H1 (cell line): Measurements from ENCODE around the gene CHSY1. TPM values are rescaled to one million over a fixed set of nuclear protein-coding genes. Genes with fewer than 3 reads are reported as not detected.

ENCODE experiments used
- CTCF ChIA-PET: fragments of 300-600 bp; sonication (Branson Sonifier 250); formaldehyde crosslinking; loops from one replicate; lab custom pipeline; 2021; ENCODE audit not compliant: partially characterized antibody; lab: Charles Lee
- POLR2A ChIA-PET: fragments of 300-600 bp; sonication (Branson Sonifier 250); formaldehyde crosslinking; loops from one replicate; lab custom pipeline; 2021; ENCODE audit warnings: inconsistent platforms; ENCODE audit not compliant: partially characterized antibody; lab: Charles Lee
- DNase-seq, 2 experiments: peaks; one replicate each; pipeline versions ENCODE4 v3.0.0 to v3.0.0-alpha.2; 2010 to 2022; ENCODE audit warnings: low spot score in 2 of 2, low read depth in 1 of 2, mixed read lengths in 1 of 2
- FAIRE-seq: peaks from 2 replicates; lab custom pipeline; 2011; peaks lifted over from hg19 to GRCh38; lab: Jason Lieb, UNC
- H2AFZ ChIP-seq: 2 replicates; pipeline ENCODE4 v1.8.1; 2012; ENCODE audit warnings: low read length, inconsistent platforms
- H2AK5ac ChIP-seq: 2 replicates; pipeline ENCODE4 v1.6.1; 2013; ENCODE audit warnings: low read depth, low read length
- H2BK120ac ChIP-seq: replicated peaks from 2 replicates; pipeline ENCODE3; 2013; ENCODE audit warnings: low read depth, low read length, inconsistent platforms
- H2BK12ac ChIP-seq: 2 replicates; pipeline ENCODE4 v1.6.1; 2013; ENCODE audit warnings: low read depth, low read length
- H2BK15ac ChIP-seq: 2 replicates; pipeline ENCODE4 v1.6.1; 2013; ENCODE audit warnings: low read length
- H2BK20ac ChIP-seq: 2 replicates; pipeline ENCODE4 v1.6.1; 2013; ENCODE audit warnings: low read length
- H2BK5ac ChIP-seq: 2 replicates; pipeline ENCODE4 v1.6.1; 2013; ENCODE audit warnings: low read depth, low read length
- H3K14ac ChIP-seq: 2 replicates; pipeline ENCODE4 v1.6.1; 2013; ENCODE audit warnings: inconsistent platforms; ENCODE audit not compliant: insufficient read length
- H3K18ac ChIP-seq: 2 replicates; pipeline ENCODE4 v1.6.1; 2013; ENCODE audit warnings: low read length; ENCODE audit errors: extremely low read depth
- H3K23ac ChIP-seq: 2 replicates; pipeline ENCODE4 v1.6.1; 2013; ENCODE audit warnings: inconsistent platforms; ENCODE audit not compliant: insufficient read length
- H3K23me2 ChIP-seq: 2 replicates; pipeline ENCODE4 v1.6.1; 2013; ENCODE audit warnings: low read depth, low read length
- H3K27ac ChIP-seq: 2 replicates; pipeline ENCODE4 v1.6.1; 2011; ENCODE audit warnings: low read depth, low read length, inconsistent platforms
- H3K27me3 ChIP-seq, 4 experiments: replicated peaks in 1 of 4; 1 replicate in 1 of 4; 2 replicates in 3 of 4; pipeline versions ENCODE4 v1.6.1 to v1.8.1; 2011 to 2013; ENCODE audit warnings: low read length in 3 of 4, mild to moderate bottlenecking in 3 of 4, inconsistent platforms in 2 of 4, mixed read lengths in 2 of 4, moderate library complexity in 1 of 4; ENCODE audit not compliant: control insufficient read depth in 3 of 4, insufficient read depth in 3 of 4; ENCODE audit errors: extremely low read depth in 1 of 4
- H3K36me3 ChIP-seq, 4 experiments: 2 replicates each; pipeline versions ENCODE4 v1.6.1 to v1.8.1; 2011 to 2013; ENCODE audit warnings: mild to moderate bottlenecking in 4 of 4, low read length in 3 of 4, moderate library complexity in 2 of 4, control low read depth in 1 of 4, inconsistent platforms in 1 of 4; ENCODE audit not compliant: insufficient read depth in 4 of 4, control insufficient read depth in 2 of 4
- H3K4ac ChIP-seq: replicated peaks from 2 replicates; pipeline ENCODE3; 2013; ENCODE audit warnings: low read length, low read depth, mixed read lengths, inconsistent platforms; ENCODE audit not compliant: insufficient read length
- H3K4me1 ChIP-seq, 4 experiments: replicated peaks in 1 of 4; 1 replicate in 1 of 4; 2 replicates in 3 of 4; pipeline versions ENCODE4 v1.6.1 to v1.8.1; 2011 to 2013; ENCODE audit warnings: low read length in 3 of 4, inconsistent platforms in 2 of 4, mixed read lengths in 1 of 4; ENCODE audit not compliant: insufficient read depth in 4 of 4, control insufficient read depth in 3 of 4
- H3K4me2 ChIP-seq, 2 experiments: 2 replicates each; pipeline versions ENCODE4 v1.6.1 to v1.8.1; 2011 to 2013; ENCODE audit warnings: low read depth in 2 of 2, low read length in 2 of 2, control low read depth in 1 of 2, inconsistent platforms in 1 of 2, mild to moderate bottlenecking in 1 of 2; ENCODE audit not compliant: insufficient read depth in 1 of 2
- H3K4me3 ChIP-seq, 4 experiments: fragments of 200-600, 300-600 bp in 1 of 4; sonication (generic), shearing (Covaris generic), sonication (Bioruptor Twin) in 1 of 4; 2 replicates each; pipeline versions ENCODE4 v1.5.1 to v1.8.1; 2011 to 2016; ENCODE audit warnings: low read length in 4 of 4, low read depth in 3 of 4, control low read depth in 2 of 4, inconsistent platforms in 2 of 4, mild to moderate bottlenecking in 2 of 4, mixed read lengths in 1 of 4, moderate library complexity in 1 of 4; ENCODE audit not compliant: insufficient read depth in 2 of 4; ENCODE audit errors: extremely low read depth in 1 of 4
- H3K56ac ChIP-seq: replicated peaks from 2 replicates; pipeline ENCODE3; 2013; ENCODE audit warnings: low read depth, mild to moderate bottlenecking, mixed read lengths, low read length, inconsistent platforms; ENCODE audit not compliant: insufficient read length
- H3K79me1 ChIP-seq: 2 replicates; pipeline ENCODE4 v1.6.1; 2013; ENCODE audit warnings: low read depth, low read length, control low read depth
- H3K79me2 ChIP-seq, 2 experiments: 2 replicates each; pipeline versions ENCODE4 v1.6.1 to v1.8.1; 2012 to 2013; ENCODE audit warnings: low read length in 2 of 2, mild to moderate bottlenecking in 2 of 2, inconsistent platforms in 1 of 2; ENCODE audit not compliant: insufficient read depth in 2 of 2, control insufficient read depth in 1 of 2
- H3K9ac ChIP-seq, 4 experiments: replicated peaks in 1 of 4; 1 replicate in 1 of 4; 2 replicates in 3 of 4; pipeline versions ENCODE4 v1.6.1 to v1.8.1; 2011 to 2013; ENCODE audit warnings: low read depth in 3 of 4, low read length in 3 of 4, control low read depth in 2 of 4, mild to moderate bottlenecking in 2 of 4, moderate library complexity in 2 of 4, inconsistent platforms in 1 of 4; ENCODE audit errors: extremely low read depth in 1 of 4
- H3K9me3 ChIP-seq, 2 experiments: 2 replicates each; pipeline versions ENCODE4 v1.6.1 to v1.8.1; 2012 to 2013; ENCODE audit warnings: mild to moderate bottlenecking in 2 of 2, moderate library complexity in 2 of 2, control low read depth in 1 of 2, inconsistent platforms in 1 of 2, low read depth in 1 of 2, low read length in 1 of 2, mixed read lengths in 1 of 2; ENCODE audit not compliant: insufficient read depth in 2 of 2
- H4K20me1 ChIP-seq, 2 experiments: replicated peaks in 1 of 2; 2 replicates each; pipeline versions ENCODE3 to v1.8.1; 2011 to 2013; ENCODE audit warnings: inconsistent platforms in 2 of 2, low read length in 2 of 2, mild to moderate bottlenecking in 1 of 2; ENCODE audit not compliant: insufficient read depth in 2 of 2, control insufficient read depth in 1 of 2
- H4K5ac ChIP-seq: 2 replicates; pipeline ENCODE4 v1.6.1; 2013; ENCODE audit warnings: low read length, low read depth, mixed read lengths, inconsistent platforms; ENCODE audit not compliant: insufficient read length
- H4K8ac ChIP-seq: 2 replicates; pipeline ENCODE4 v1.8.0; 2013; ENCODE audit warnings: mild to moderate bottlenecking, moderate library complexity, low read length, inconsistent platforms; ENCODE audit not compliant: insufficient read depth; ENCODE audit errors: extremely low read depth
- H4K91ac ChIP-seq: replicated peaks from 2 replicates; pipeline ENCODE3; 2013; ENCODE audit warnings: low read length, mixed read lengths, inconsistent platforms; ENCODE audit not compliant: insufficient read length
- CREB1 ChIP-seq: IDR thresholded peaks from 2 replicates; pipeline ENCODE4 v1.6.1; 2012; ENCODE audit warnings: inconsistent platforms
- CTBP2 ChIP-seq: IDR thresholded peaks from 2 replicates; pipeline ENCODE4 v1.7.0; 2011; ENCODE audit warnings: borderline replicate concordance, mild to moderate bottlenecking, moderate library complexity, mixed read lengths, low read length; ENCODE audit not compliant: insufficient read depth, insufficient read length
- RAD21 ChIP-seq, 2 experiments: IDR thresholded peaks in 1 of 2; conservative IDR thresholded peaks in 1 of 2; 2 replicates each; pipeline ENCODE4 v1.6.1; 2011; ENCODE audit warnings: low read depth in 2 of 2, low read length in 2 of 2, improper control_type of control experiment in 1 of 2, inconsistent platforms in 1 of 2, mild to moderate bottlenecking in 1 of 2, moderate library complexity in 1 of 2
- RXRA ChIP-seq: IDR thresholded peaks from 2 replicates; pipeline ENCODE4 v1.6.1; 2011; ENCODE audit warnings: low read depth, mild to moderate bottlenecking, low read length, moderate library complexity; ENCODE audit not compliant: insufficient read depth
- TCF12 ChIP-seq: IDR thresholded peaks from 2 replicates; pipeline ENCODE4 v1.6.1; 2011; ENCODE audit warnings: low read depth, mild to moderate bottlenecking, low read length
- WGBS, 2 experiments: shearing (Covaris generic) in 1 of 2; methylation state at CpG; one replicate each; pipeline versions ENCODE4 v1.1.6 to v1.1.7; 2013 to 2015; ENCODE audit warnings: low lambda C conversion rate in 2 of 2, mixed read lengths in 2 of 2, inconsistent platforms in 1 of 2, low coverage in 1 of 2, missing lambda C conversion rate in 1 of 2; ENCODE audit not compliant: insufficient replicate concordance in 2 of 2, insufficient coverage in 1 of 2, insufficient read length in 1 of 2; ENCODE audit errors: extremely low coverage in 1 of 2, missing lambda C conversion rate in 1 of 2; 5-methylcytosine and 5-hydroxymethylcytosine counted together
- polyA plus RNA-seq, 7 experiments: library from polyadenylated mRNA; depleted of rRNA in 3 of 7; stranded (reverse) in 5 of 7; unstranded in 2 of 7; fragments of >200 nt in 5 of 7; fragments of 200-250 nt in 2 of 7; gene quantifications; 1 replicate in 5 of 7; 2 replicates in 1 of 7; 4 replicates in 1 of 7; pipeline versions ENCODE4 v1.2.1 to v1.2.3, GENCODE V29; 2011 to 2013; ENCODE audit warnings: missing spikeins in 2 of 7, mixed read lengths in 2 of 7
- total RNA-seq: library from RNA; stranded (reverse); fragmentation: NEBNext Ultra II Directional; extraction: Animal tissue kit (Norgen Biotek cat#: 25700); gene quantifications from 2 replicates; pipeline ENCODE4 v1.2.1, GENCODE V29; 2021

CHSY1 gene
- total and polyA plus RNA-seq, 2 of the 8 experiments (the other 6 are each of a cell fraction or from before 2014, with no cell fraction given), result 24.9 to 60.7 TPM

- no peak for FAIRE-seq
- no peaks in the 10 kb centered on the region for H3K9me3 ChIP-seq
- no peaks in the 10 kb centered on the region for H3K27me3 ChIP-seq
- no peak overlapping the region for H2BK12ac ChIP-seq
- H3K9ac ChIP-seq, result no peak overlapping the region
- H3K4me3 ChIP-seq, result peak overlapping the region in 2 of 4 experiments; percentile 93 to 94; a peak in 1 of 8 replicates
- peaks cover 7 to 11% of the 10 kb centered on the region in 2 experiments for H4K20me1 ChIP-seq
- no peak overlapping the region for H2BK120ac ChIP-seq
- no peak overlapping the region for H2BK5ac ChIP-seq
- 88% methylated on average over 9 of the region's 9 CpGs; no CpG with 5 or more reads in 1 of the 2 experiments for WGBS, 2 experiments
- no peak overlapping the region for H2BK15ac ChIP-seq
- H3K4ac ChIP-seq, result no peak overlapping the region
- no peaks in the 10 kb centered on the region; a peak in 2 of 8 replicates for H3K36me3 ChIP-seq
- no peak overlapping the region for H3K18ac ChIP-seq
- H3K27ac ChIP-seq, result no peak overlapping the region
- no peak overlapping the region for H4K8ac ChIP-seq
- no peak overlapping the region for H4K5ac ChIP-seq
- peak overlapping the region in 1 of 2 experiments; percentile 72; a peak in 1 of 4 replicates for H3K4me2 ChIP-seq
- no peak overlapping the region for H2BK20ac ChIP-seq
- H3K23me2 ChIP-seq, result peaks cover 6% of the 10 kb centered on the region; the same call in 1 of the 2 replicates
- H3K79me1 ChIP-seq, result peaks cover 6% of the 10 kb centered on the region
- H3K56ac ChIP-seq, result no peak overlapping the region
- H2AK5ac ChIP-seq, result no peak overlapping the region
- peaks cover 25 to 31% of the 10 kb centered on the region in 2 experiments for H3K79me2 ChIP-seq
- no peak overlapping the region for H3K14ac ChIP-seq
- ChIA-PET POLR2A (interaction anchor here (0.7 to 1.1 kb wide), 2 partner anchors 10 to 340 kb away, joined by 3 to 4 read pairs; no protein-coding TSS in a partner anchor), CTCF (interaction anchor here (0.6 to 2.4 kb wide), 8 partner anchors 7 to 345 kb away, joined by 3 to 15 read pairs (median 6); no protein-coding TSS in a partner anchor)
- H4K91ac ChIP-seq, result no peak overlapping the region
- no peak overlapping the region for H2AFZ ChIP-seq
- H3K4me1 ChIP-seq, result peaks cover 3 to 5% (median 4%) of the 10 kb centered on the region in 4 experiments; a peak in 4 of 7 replicates
- no peak for DNase-seq
- no peak overlapping the region for H3K23ac ChIP-seq
- no peak for TF ChIP-seq CTBP2
- no peak for TF ChIP-seq CREB1
- TF ChIP-seq RXRA, result no peak
- TF ChIP-seq RAD21 (IDR thresholded peaks at IDR 0.05 in 1 of 2, conservative IDR thresholded peaks at IDR 0.05 in 1 of 2; ENCODE audit: low read depth in 2 of 2, low read length in 2 of 2), result no peak
- TF ChIP-seq TCF12, result no peak
These were observed 44.9 kb upstream of the CHSY1 start for GRCh38 chr15:101296418-101297405.
